ENCODE results near the gene REEP6. TPM values are rescaled to one million over a fixed set of nuclear protein-coding genes. Genes with fewer than 3 reads are reported as not detected.

The REEP6 gene
- total and polyA plus RNA-seq, 2 of the 8 experiments (the other 6 are each of a cell fraction or from before 2014, with no cell fraction given) = 12.6 to 20.7 TPM

- Histone ChIP-seq H3K4me3 (ENCODE audit: extremely low read depth in 1 of 4, insufficient read depth in 2 of 4, low read depth in 3 of 4, low read length in 4 of 4) (peak overlapping the region in 2 of 4 experiments; percentile 1 to 54; a peak in 3 of 8 replicates), H3K56ac (replicated peaks; ENCODE audit: insufficient read length, low read depth, low read length) (no peak overlapping the region), H3K4ac (replicated peaks; ENCODE audit: insufficient read length, low read depth, low read length) (no peak overlapping the region), H2BK120ac (replicated peaks; ENCODE audit: low read depth, low read length) (no peak overlapping the region), H2AFZ (ENCODE audit: low read length) (no peak overlapping the region), H3K9me3 (ENCODE audit: insufficient read depth in 2 of 2, low read depth in 1 of 2, low read length in 1 of 2) (no peaks in the 10 kb centered on the region), H2BK15ac (ENCODE audit: low read length) (no peak overlapping the region), H3K27me3 (replicated peaks in 1 of 4; ENCODE audit: control insufficient read depth in 3 of 4, extremely low read depth in 1 of 4, insufficient read depth in 3 of 4, low read length in 3 of 4) (peaks cover 10 to 31% (median 25%) of the 10 kb centered on the region in 4 experiments), H2BK12ac (ENCODE audit: low read depth, low read length) (peak overlapping the region; percentile 50; the same call in 1 of the 2 replicates), H3K36me3 (ENCODE audit: control insufficient read depth in 2 of 4, insufficient read depth in 4 of 4, low read length in 3 of 4) (no peaks in the 10 kb centered on the region; a peak in 2 of 8 replicates), H3K79me2 (ENCODE audit: control insufficient read depth in 1 of 2, insufficient read depth in 2 of 2, low read length in 2 of 2) (no peaks in the 10 kb centered on the region), H3K4me1 (replicated peaks in 1 of 4; ENCODE audit: control insufficient read depth in 3 of 4, insufficient read depth in 4 of 4, low read length in 3 of 4) (peaks cover 0 to 35% (median 29%) of the 10 kb centered on the region in 4 experiments; a peak in 6 of 7 replicates), H4K8ac (ENCODE audit: extremely low read depth, insufficient read depth, low read length) (peak overlapping the region; percentile 62), H4K20me1 (replicated peaks in 1 of 2; ENCODE audit: control insufficient read depth in 1 of 2, insufficient read depth in 2 of 2, low read length in 2 of 2) (peaks cover 9 to 10% of the 10 kb centered on the region in 2 experiments), H3K4me2 (ENCODE audit: insufficient read depth in 1 of 2, low read depth in 2 of 2, low read length in 2 of 2) (peak overlapping the region; percentile 33 to 60), H3K79me1 (ENCODE audit: low read depth, low read length) (no peaks in the 10 kb centered on the region; the same call in 1 of the 2 replicates), H4K91ac (replicated peaks; ENCODE audit: insufficient read length, low read length) (no peak overlapping the region), H3K14ac (ENCODE audit: insufficient read length) (no peak overlapping the region), H4K5ac (ENCODE audit: insufficient read length, low read depth, low read length) (no peak overlapping the region), H3K23me2 (ENCODE audit: low read depth, low read length) (peaks cover 3% of the 10 kb centered on the region; the same call in 1 of the 2 replicates), H2AK5ac (ENCODE audit: low read depth, low read length) (no peak overlapping the region), H2BK20ac (ENCODE audit: low read length) (no peak overlapping the region), H3K18ac (ENCODE audit: extremely low read depth, low read length) (no peak overlapping the region; the same call in 1 of the 2 replicates), H2BK5ac (ENCODE audit: low read depth, low read length) (no peak overlapping the region), H3K27ac (ENCODE audit: low read depth, low read length) (no peak overlapping the region), H3K23ac (ENCODE audit: insufficient read length) (no peak overlapping the region), H3K9ac (replicated peaks in 1 of 4; ENCODE audit: extremely low read depth in 1 of 4, low read depth in 3 of 4, low read length in 3 of 4) (no peak overlapping the region)
- ChIA-PET CTCF (ENCODE audit: partially characterized antibody) (interaction anchor here (0.6 to 6.9 kb wide), 9 partner anchors 12 to 412 kb away, joined by 3 to 54 read pairs (median 5); no protein-coding TSS in a partner anchor), POLR2A (ENCODE audit: partially characterized antibody) (interaction anchor here (1.1 to 9.4 kb wide), 6 partner anchors 12 to 41 kb away, joined by 4 to 109 read pairs (median 20); no protein-coding TSS in a partner anchor)
- FAIRE-seq = no peak
- WGBS, 2 experiments (ENCODE audit: extremely low coverage in 1 of 2, insufficient coverage in 1 of 2, insufficient read length in 1 of 2, insufficient replicate concordance in 2 of 2, low coverage in 1 of 2, low lambda C conversion rate in 2 of 2, missing lambda C conversion rate in 1 of 2) = 47% methylated on average over 22 of the region's 22 CpGs; no CpG with 5 or more reads in 1 of the 2 experiments
- TF ChIP-seq BRCA1 (IDR thresholded peaks at IDR 0.05; ENCODE audit: low read depth, low read length) (no peak), RFX5 (IDR thresholded peaks at IDR 0.05; ENCODE audit: borderline replicate concordance, low read depth, low read length) (no peak), SP1 (IDR thresholded peaks at IDR 0.05; ENCODE audit: low read depth, low read length) (no peak), CBX8 (IDR thresholded peaks at IDR 0.05; ENCODE audit: borderline replicate concordance, low read depth, low read length) (no peak), POLR2A (IDR thresholded peaks at IDR 0.05; ENCODE audit: control extremely low read depth in 1 of 2, low read depth in 2 of 2, low read length in 2 of 2) (no peak), MAFK (IDR thresholded peaks at IDR 0.05; ENCODE audit: low read depth, low read length) (no peak), RBBP5 (IDR thresholded peaks at IDR 0.05; ENCODE audit: borderline replicate concordance, low read depth, low read length) (no peak), NRF1 (IDR thresholded peaks at IDR 0.05; ENCODE audit: low read depth, low read length) (no peak), RNF2 (IDR thresholded peaks at IDR 0.05; ENCODE audit: borderline replicate concordance, low read depth, low read length, missing control alignments, poor library complexity, severe bottlenecking) (no peak), KDM5A (IDR thresholded peaks at IDR 0.05; ENCODE audit: low read length) (no peak), CEBPB (IDR thresholded peaks at IDR 0.05; ENCODE audit: low read depth, low read length) (no peak), SAP30 (IDR thresholded peaks at IDR 0.05; ENCODE audit: insufficient read depth, insufficient replicate concordance, low read length) (no peak), EZH2 (IDR thresholded peaks at IDR 0.05; ENCODE audit: low read depth, low read length, severe bottlenecking) (no peak), ASH2L (IDR thresholded peaks at IDR 0.05; ENCODE audit: low read length) (no peak)
- no peak for DNase-seq (ENCODE audit: low read depth in 1 of 2, low spot score in 2 of 2)
These were observed 36.0 kb upstream of the REEP6 start for GRCh38 chr19:1455002-1455335.

All from H1 (cell line).